Mesendoderm (in vitro differentiated cells): ENCODE measurements around the gene MAPK9.
A peak's percentile ranks its signal among the peaks of the same experiment; 100 is the strongest.

ENCODE experiments used
- DNase-seq: peaks from one replicate; pipeline ENCODE4 v3.0.0; 2013
- H2AK5ac ChIP-seq: 2 replicates; pipeline ENCODE4 v1.6.1; 2013; ENCODE audit warnings: low read length, inconsistent platforms
- H2BK120ac ChIP-seq: 2 replicates; pipeline ENCODE4 v1.6.1; 2013; ENCODE audit warnings: low read depth, mild to moderate bottlenecking, low read length, moderate library complexity, mixed read lengths
- H2BK15ac ChIP-seq: replicated peaks from 2 replicates; pipeline ENCODE4 v1.6.1; 2013; ENCODE audit warnings: low read depth, mild to moderate bottlenecking, moderate library complexity
- H2BK5ac ChIP-seq: 2 replicates; pipeline ENCODE4 v1.6.1; 2013; ENCODE audit warnings: low read length, inconsistent platforms
- H3K18ac ChIP-seq: 2 replicates; pipeline ENCODE4 v1.6.1; 2013; ENCODE audit warnings: mild to moderate bottlenecking, low read length, mixed read lengths
- H3K23ac ChIP-seq: one replicate; pipeline ENCODE4 v1.6.1; 2013; ENCODE audit warnings: low read length
- H3K27ac ChIP-seq: 2 replicates; pipeline ENCODE4 v1.5.1; 2013; ENCODE audit warnings: low read depth, mild to moderate bottlenecking, inconsistent platforms, low read length, moderate library complexity
- H3K27me3 ChIP-seq: 2 replicates; pipeline ENCODE4 v1.6.1; 2013; ENCODE audit warnings: low read length, control low read depth, mild to moderate bottlenecking, inconsistent platforms; ENCODE audit not compliant: insufficient read depth, poor library complexity
- H3K36me3 ChIP-seq: 2 replicates; pipeline ENCODE4 v1.6.1; 2013; ENCODE audit warnings: low read length, inconsistent platforms; ENCODE audit not compliant: control insufficient read depth, insufficient read depth
- H3K4ac ChIP-seq: one replicate; pipeline ENCODE4 v1.6.1; 2013; ENCODE audit warnings: low read depth, mild to moderate bottlenecking, low read length, moderate library complexity
- H3K4me1 ChIP-seq: 2 replicates; pipeline ENCODE4 v1.6.1; 2013; ENCODE audit warnings: low read depth, low read length, inconsistent platforms; ENCODE audit not compliant: control insufficient read depth
- H3K4me2 ChIP-seq: 2 replicates; pipeline ENCODE4 v1.6.1; 2013; ENCODE audit warnings: low read length
- H3K4me3 ChIP-seq: 2 replicates; pipeline ENCODE4 v1.5.1; 2013; ENCODE audit warnings: mild to moderate bottlenecking, low read length
- H3K56ac ChIP-seq: one replicate; pipeline ENCODE4 v1.6.1; 2013; ENCODE audit warnings: low read length
- H3K79me1 ChIP-seq: 2 replicates; pipeline ENCODE4 v1.6.1; 2013; ENCODE audit warnings: low read length, inconsistent platforms
- H3K79me2 ChIP-seq: 2 replicates; pipeline ENCODE4 v1.6.1; 2013; ENCODE audit warnings: mild to moderate bottlenecking, low read length; ENCODE audit not compliant: control insufficient read depth, insufficient read depth
- H3K9ac ChIP-seq: 2 replicates; pipeline ENCODE4 v1.6.1; 2013; ENCODE audit warnings: low read length, inconsistent platforms
- H4K5ac ChIP-seq: one replicate; pipeline ENCODE4 v1.6.1; 2013; ENCODE audit warnings: low read length
- H4K8ac ChIP-seq: one replicate; pipeline ENCODE4 v1.6.1; 2013; ENCODE audit warnings: low read depth, mild to moderate bottlenecking, control low read depth, low read length, moderate library complexity
- WGBS: extraction: QIAGEN DNeasy Blood & Tissue Kit; methylation state at CpG from one replicate; pipeline ENCODE4 v1.1.7; 2013; ENCODE audit warnings: low lambda C conversion rate, missing lambda C conversion rate; ENCODE audit not compliant: insufficient coverage; ENCODE audit errors: extremely low coverage; 5-methylcytosine and 5-hydroxymethylcytosine counted together

The MAPK9 gene

GRCh38 chr5:180329606-180330269 is 37.9 kb upstream of the MAPK9 start:
- no peak overlapping the region for H3K9ac ChIP-seq
- peaks cover 12% of the 10 kb centered on the region for H3K4me1 ChIP-seq
- no peak overlapping the region for H2BK120ac ChIP-seq
- no peak overlapping the region for H3K18ac ChIP-seq
- H2BK15ac ChIP-seq: no peak overlapping the region
- no peak overlapping the region for H3K23ac ChIP-seq
- no CpG with 5 or more reads among the region's 8 CpGs for WGBS
- no peak overlapping the region for H4K5ac ChIP-seq
- H3K4ac ChIP-seq: no peak overlapping the region
- H2BK5ac ChIP-seq: no peak overlapping the region
- peaks cover 9% of the 10 kb centered on the region for H3K36me3 ChIP-seq
- no peak overlapping the region for H2AK5ac ChIP-seq
- H3K56ac ChIP-seq: peak overlapping the region; percentile 17
- H3K27me3 ChIP-seq: no peaks in the 10 kb centered on the region
- DNase-seq: no peak
- no peak overlapping the region for H3K4me2 ChIP-seq
- no peak overlapping the region for H3K4me3 ChIP-seq
- H4K8ac ChIP-seq: no peak overlapping the region
- no peaks in the 10 kb centered on the region for H3K79me2 ChIP-seq
- no peak overlapping the region for H3K27ac ChIP-seq
- peaks cover 2% of the 10 kb centered on the region for H3K79me1 ChIP-seq

GRCh38 chr5:180329138-180329435 is 37.2 kb upstream of the MAPK9 start:
- Histone ChIP-seq H2BK15ac (no peak overlapping the region), H3K4me3 (no peak overlapping the region), H3K56ac (no peak overlapping the region), H3K18ac (no peak overlapping the region), H3K4me2 (no peak overlapping the region), H2BK5ac (no peak overlapping the region), H3K4me1 (peaks cover 12% of the 10 kb centered on the region), H4K8ac (no peak overlapping the region), H4K5ac (no peak overlapping the region), H3K9ac (no peak overlapping the region), H3K4ac (no peak overlapping the region), H3K27ac (no peak overlapping the region), H3K36me3 (peaks cover 7% of the 10 kb centered on the region), H3K23ac (no peak overlapping the region), H2BK120ac (no peak overlapping the region), H3K27me3 (no peaks in the 10 kb centered on the region), H2AK5ac (no peak overlapping the region), H3K79me1 (peaks cover 2% of the 10 kb centered on the region), H3K79me2 (no peaks in the 10 kb centered on the region)
- DNase-seq: no peak
- no CpG with 5 or more reads among the region's 7 CpGs for WGBS

- no peak overlapping the region for H3K27ac ChIP-seq
- H3K36me3 ChIP-seq: peaks cover 2% of the 10 kb centered on the region
- H3K4me1 ChIP-seq: peaks cover 12% of the 10 kb centered on the region
- H3K79me2 ChIP-seq: no peaks in the 10 kb centered on the region
- H3K23ac ChIP-seq: no peak overlapping the region
- no peak overlapping the region for H4K8ac ChIP-seq
- no peak overlapping the region for H2AK5ac ChIP-seq
- H3K9ac ChIP-seq: no peak overlapping the region
- no peak overlapping the region for H4K5ac ChIP-seq
- no peak overlapping the region for H2BK120ac ChIP-seq
- no peak overlapping the region for H3K56ac ChIP-seq
- WGBS: no CpG with 5 or more reads among the region's 31 CpGs
- H3K4ac ChIP-seq: no peak overlapping the region
- no peak overlapping the region for H3K18ac ChIP-seq
- H2BK5ac ChIP-seq: no peak overlapping the region
- H3K4me3 ChIP-seq: no peak overlapping the region
- peak; percentile 94 for DNase-seq
- no peak overlapping the region for H3K4me2 ChIP-seq
- H3K79me1 ChIP-seq: peaks cover 2% of the 10 kb centered on the region
- H2BK15ac ChIP-seq: no peak overlapping the region
- H3K27me3 ChIP-seq: no peaks in the 10 kb centered on the region
Observed at GRCh38 chr5:180328296-180329137, 36.6 kb upstream of the MAPK9 start.

- no peak overlapping the region for H3K27ac ChIP-seq
- H2BK5ac ChIP-seq: no peak overlapping the region
- DNase-seq: no peak
- no peak overlapping the region for H3K4ac ChIP-seq
- no peak overlapping the region for H4K8ac ChIP-seq
- no peak overlapping the region for H3K4me2 ChIP-seq
- H2BK120ac ChIP-seq: no peak overlapping the region
- no peak overlapping the region for H3K18ac ChIP-seq
- no peaks in the 10 kb centered on the region for H3K27me3 ChIP-seq
- WGBS: no CpG with 5 or more reads among the region's 10 CpGs
- no peak overlapping the region for H2BK15ac ChIP-seq
- H3K36me3 ChIP-seq: peaks cover 4% of the 10 kb centered on the region
- no peak overlapping the region for H3K56ac ChIP-seq
- no peak overlapping the region for H4K5ac ChIP-seq
- peaks cover 12% of the 10 kb centered on the region for H3K4me1 ChIP-seq
- no peaks in the 10 kb centered on the region for H3K79me2 ChIP-seq
- no peak overlapping the region for H3K9ac ChIP-seq
- peaks cover 2% of the 10 kb centered on the region for H3K79me1 ChIP-seq
- no peak overlapping the region for H2AK5ac ChIP-seq
- no peak overlapping the region for H3K4me3 ChIP-seq
- H3K23ac ChIP-seq: no peak overlapping the region
Observed at GRCh38 chr5:180326989-180327565, 35.2 kb upstream of the MAPK9 start.

GRCh38 chr5:180324601-180324950 is 32.7 kb upstream of the MAPK9 start:
- H2BK120ac ChIP-seq: no peak overlapping the region
- no peaks in the 10 kb centered on the region for H3K4me1 ChIP-seq
- no peak overlapping the region for H4K8ac ChIP-seq
- H4K5ac ChIP-seq: no peak overlapping the region
- H3K4me2 ChIP-seq: no peak overlapping the region
- H3K56ac ChIP-seq: no peak overlapping the region
- no peak overlapping the region for H3K4me3 ChIP-seq
- H3K79me2 ChIP-seq: no peaks in the 10 kb centered on the region
- no peak overlapping the region for H2AK5ac ChIP-seq
- H3K4ac ChIP-seq: no peak overlapping the region
- H3K9ac ChIP-seq: no peak overlapping the region
- no peak overlapping the region for H3K23ac ChIP-seq
- H3K27me3 ChIP-seq: no peaks in the 10 kb centered on the region
- peaks cover under 1% of the 10 kb centered on the region for H3K79me1 ChIP-seq
- DNase-seq: no peak
- H2BK5ac ChIP-seq: no peak overlapping the region
- WGBS: no CpG with 5 or more reads among the region's 8 CpGs
- peak overlapping the region; percentile 6 for H3K27ac ChIP-seq
- H3K36me3 ChIP-seq: peaks cover 4% of the 10 kb centered on the region
- no peak overlapping the region for H2BK15ac ChIP-seq
- H3K18ac ChIP-seq: no peak overlapping the region
